COLO829 (cell line): ENCODE measurements around the gene CDT1.
A peak's percentile ranks its signal among the peaks of the same experiment; 100 is the strongest.

Experiments
- DNase-seq: peaks from one replicate; pipeline ENCODE4 v3.0.0; 2012; ENCODE audit warnings: low spot score

CDT1 gene

GRCh38 chr16:88803264-88803987 is at the start of gene CDT1:
CDT1 (plus strand) TSS chr16:88803789; CDS start chr16:88803832, 43 bp downstream.
- DNase-seq: peak; percentile 89

GRCh38 chr16:88754109-88754911 is 49.3 kb upstream of the CDT1 start:
- DNase-seq: no peak

GRCh38 chr16:88754912-88755744 is 48.5 kb upstream of the CDT1 start:
- DNase-seq: no peak

GRCh38 chr16:88755745-88756443 is 47.7 kb upstream of the CDT1 start:
- no peak for DNase-seq

- no peak for DNase-seq
These were observed 45.2 kb upstream of the CDT1 start for GRCh38 chr16:88758227-88758943.

- no peak for DNase-seq
These were observed 44.7 kb upstream of the CDT1 start for GRCh38 chr16:88758944-88759244.

- no peak for DNase-seq
These were observed 44.2 kb upstream of the CDT1 start for GRCh38 chr16:88759245-88759975.

GRCh38 chr16:88759976-88760350 is 43.6 kb upstream of the CDT1 start:
- DNase-seq: no peak

GRCh38 chr16:88760424-88761142 is 43.0 kb upstream of the CDT1 start:
- no peak for DNase-seq

GRCh38 chr16:88761143-88761534 is 42.5 kb upstream of the CDT1 start:
- no peak for DNase-seq

- no peak for DNase-seq
These were observed 41.8 kb upstream of the CDT1 start for GRCh38 chr16:88761830-88762229.

- no peak for DNase-seq
These were observed 41.2 kb upstream of the CDT1 start for GRCh38 chr16:88762258-88762870.

- no peak for DNase-seq
These were observed 40.6 kb upstream of the CDT1 start for GRCh38 chr16:88762941-88763340.

GRCh38 chr16:88763502-88764053 is 40.0 kb upstream of the CDT1 start:
- DNase-seq: no peak

- no peak for DNase-seq
These were observed 39.5 kb upstream of the CDT1 start for GRCh38 chr16:88764080-88764479.

GRCh38 chr16:88764913-88765349 is 38.7 kb upstream of the CDT1 start:
- DNase-seq: no peak

GRCh38 chr16:88766975-88767374 is 36.6 kb upstream of the CDT1 start:
- no peak for DNase-seq

GRCh38 chr16:88767546-88768070 is 36.0 kb upstream of the CDT1 start:
- DNase-seq: no peak
